Transverse colon (tissue), 4 donors: Measurements from ENCODE around the gene PAQR7.

ENCODE experiments used
- CTCF ChIP-seq, 5 experiments: fragments of 200-600 bp in 3 of 5; fragments of 450-650 bp in 2 of 5; sonication (generic) in 3 of 5; IDR thresholded peaks; 1 replicate in 2 of 5; 2 replicates in 3 of 5; pipeline ENCODE4 v1.5.1; 2016 to 2017; ENCODE audit warnings: antibody characterized with exemption in 5 of 5, inconsistent platforms in 3 of 5, mild to moderate bottlenecking in 2 of 5, moderate library complexity in 1 of 5
- EP300 ChIP-seq: sonication (generic); formaldehyde crosslinking; IDR thresholded peaks from one replicate; pipeline ENCODE4 v1.6.1; 2017; ENCODE audit warnings: antibody characterized with exemption, low read depth
- POLR2A ChIP-seq: fragments of 450-650 bp; IDR thresholded peaks from one replicate; pipeline ENCODE4 v1.6.1; 2016; ENCODE audit warnings: antibody characterized with exemption, mild to moderate bottlenecking, moderate library complexity
- POLR2AphosphoS5 ChIP-seq, 3 donors: sonication (generic); formaldehyde crosslinking; IDR thresholded peaks; one replicate each; pipeline ENCODE4 v1.6.1; 2016; ENCODE audit warnings: antibody characterized with exemption in 3 of 3

DNA sequence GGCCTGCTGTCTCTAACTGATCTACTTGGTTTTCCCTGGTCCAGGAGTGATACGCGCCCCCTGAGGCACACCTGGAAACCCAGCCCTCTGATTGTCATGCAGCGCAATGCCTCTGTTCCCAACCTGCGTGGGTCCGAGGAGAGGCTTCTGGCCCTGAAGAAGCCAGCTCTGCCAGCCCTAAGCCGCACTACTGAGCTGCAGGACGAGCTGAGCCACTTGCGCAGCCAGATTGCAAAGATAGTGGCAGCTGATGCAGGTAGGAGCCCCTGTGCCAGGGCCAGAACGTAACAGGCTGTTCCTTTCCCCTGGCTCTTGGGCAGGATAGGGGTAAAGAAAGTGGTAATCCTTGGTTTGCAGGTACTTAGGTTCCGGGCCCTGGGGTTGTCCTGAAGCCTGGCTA lies 48.9 kb downstream of the PAQR7 start:
- TF ChIP-seq POLR2AphosphoS5 (IDR thresholded peaks at IDR 0.05), result no peak
- no peak for TF ChIP-seq CTCF (IDR thresholded peaks at IDR 0.05)
- no peak for TF ChIP-seq POLR2A
- no peak for TF ChIP-seq EP300
